GM18498 (cell line): ENCODE results near the gene NLRP4.

Source experiments
- ATAC-seq: cut with Tn5 transposase; IDR thresholded peaks from one replicate; pipeline ENCODE4 v1.9.1; 2021; ENCODE audit warnings: mild to moderate bottlenecking, moderate library complexity; ENCODE audit not compliant: unreplicated experiment

NLRP4 gene, protein sequence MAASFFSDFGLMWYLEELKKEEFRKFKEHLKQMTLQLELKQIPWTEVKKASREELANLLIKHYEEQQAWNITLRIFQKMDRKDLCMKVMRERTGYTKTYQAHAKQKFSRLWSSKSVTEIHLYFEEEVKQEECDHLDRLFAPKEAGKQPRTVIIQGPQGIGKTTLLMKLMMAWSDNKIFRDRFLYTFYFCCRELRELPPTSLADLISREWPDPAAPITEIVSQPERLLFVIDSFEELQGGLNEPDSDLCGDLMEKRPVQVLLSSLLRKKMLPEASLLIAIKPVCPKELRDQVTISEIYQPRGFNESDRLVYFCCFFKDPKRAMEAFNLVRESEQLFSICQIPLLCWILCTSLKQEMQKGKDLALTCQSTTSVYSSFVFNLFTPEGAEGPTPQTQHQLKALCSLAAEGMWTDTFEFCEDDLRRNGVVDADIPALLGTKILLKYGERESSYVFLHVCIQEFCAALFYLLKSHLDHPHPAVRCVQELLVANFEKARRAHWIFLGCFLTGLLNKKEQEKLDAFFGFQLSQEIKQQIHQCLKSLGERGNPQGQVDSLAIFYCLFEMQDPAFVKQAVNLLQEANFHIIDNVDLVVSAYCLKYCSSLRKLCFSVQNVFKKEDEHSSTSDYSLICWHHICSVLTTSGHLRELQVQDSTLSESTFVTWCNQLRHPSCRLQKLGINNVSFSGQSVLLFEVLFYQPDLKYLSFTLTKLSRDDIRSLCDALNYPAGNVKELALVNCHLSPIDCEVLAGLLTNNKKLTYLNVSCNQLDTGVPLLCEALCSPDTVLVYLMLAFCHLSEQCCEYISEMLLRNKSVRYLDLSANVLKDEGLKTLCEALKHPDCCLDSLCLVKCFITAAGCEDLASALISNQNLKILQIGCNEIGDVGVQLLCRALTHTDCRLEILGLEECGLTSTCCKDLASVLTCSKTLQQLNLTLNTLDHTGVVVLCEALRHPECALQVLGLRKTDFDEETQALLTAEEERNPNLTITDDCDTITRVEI

DNA sequence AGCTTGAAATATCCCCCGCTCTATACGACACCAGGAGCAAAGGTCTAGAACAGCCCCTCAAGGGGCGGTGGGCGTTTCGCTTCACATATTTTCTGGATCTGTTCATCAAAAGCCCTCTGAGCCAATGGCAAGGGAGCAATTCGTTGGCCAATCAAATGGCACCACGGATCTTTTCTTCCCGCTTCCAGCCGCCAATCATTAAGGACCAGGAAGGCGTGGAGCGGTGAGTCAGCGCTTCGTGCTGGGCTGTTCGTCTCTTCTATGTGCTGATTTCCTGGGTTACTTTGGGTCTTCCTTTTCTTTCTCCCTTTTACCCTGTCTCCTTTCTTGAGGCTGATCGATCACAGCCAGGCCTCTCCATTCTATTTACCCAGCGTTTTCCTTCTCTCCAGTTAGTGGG lies at the start of gene NLRP4:
TSS of gene NLRP4 (plus strand) at position 201 of the 400 bp plus-strand sequence. CDS start 15,541 bp downstream, outside the sequence.
- ATAC-seq = no peak

DNA sequence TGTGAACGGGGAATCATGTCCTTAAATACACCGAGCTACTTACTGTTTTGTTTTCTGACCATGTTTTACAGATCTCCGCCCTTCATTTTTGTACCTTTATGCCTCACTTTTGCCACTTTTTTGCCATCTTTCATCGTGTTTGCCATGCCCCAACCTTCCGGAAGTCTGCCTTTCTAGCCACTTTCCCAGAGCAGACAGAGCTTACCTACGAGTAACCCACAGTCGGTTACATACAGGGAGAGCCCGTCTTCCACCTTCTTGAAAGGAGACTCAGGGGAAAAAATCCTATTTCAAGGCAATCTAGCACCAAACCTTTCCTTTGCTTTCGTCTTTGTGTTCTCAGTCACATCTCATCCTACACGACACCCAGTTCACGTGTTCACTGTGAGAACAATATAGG lies 41.3 kb upstream of the NLRP4 start:
- no peak for ATAC-seq

DNA sequence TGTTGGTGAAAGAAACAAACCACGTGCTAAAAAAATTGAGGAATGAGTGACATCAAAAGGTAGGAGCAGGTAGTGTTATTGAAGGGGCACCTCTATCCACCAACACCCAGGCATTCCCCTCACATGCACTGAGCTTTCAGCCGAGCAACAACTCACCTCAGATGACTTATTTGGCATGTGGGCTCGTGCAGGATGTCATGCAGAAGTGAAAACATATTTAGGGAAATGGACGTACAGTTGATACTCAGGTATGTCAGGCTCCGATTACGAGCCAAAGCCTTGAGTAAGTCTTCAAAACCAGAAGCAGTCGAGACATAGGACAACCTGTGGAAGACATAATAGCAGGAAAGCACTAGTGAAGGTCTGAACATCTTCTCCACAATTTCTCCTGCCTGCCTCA lies 34.9 kb upstream of the NLRP4 start:
- ATAC-seq = no peak

DNA sequence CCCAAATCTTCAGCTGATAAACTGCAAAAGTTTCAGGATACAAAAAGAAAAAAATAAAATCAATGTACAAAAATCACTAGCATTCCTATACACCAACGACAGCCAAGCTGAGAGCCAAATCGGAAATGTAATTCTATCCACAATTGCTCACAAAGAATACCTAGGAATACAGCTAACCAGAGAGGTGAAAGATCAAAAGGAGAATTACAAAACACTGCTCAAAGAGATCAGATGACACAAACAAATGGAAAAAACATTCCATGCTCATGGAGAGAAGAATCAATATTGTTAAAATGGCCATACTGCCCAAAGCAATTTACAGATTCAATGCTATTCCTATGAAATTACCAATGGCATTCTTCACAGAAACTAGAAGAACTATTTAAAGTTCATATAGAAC lies 34.1 kb upstream of the NLRP4 start:
- ATAC-seq = no peak

DNA sequence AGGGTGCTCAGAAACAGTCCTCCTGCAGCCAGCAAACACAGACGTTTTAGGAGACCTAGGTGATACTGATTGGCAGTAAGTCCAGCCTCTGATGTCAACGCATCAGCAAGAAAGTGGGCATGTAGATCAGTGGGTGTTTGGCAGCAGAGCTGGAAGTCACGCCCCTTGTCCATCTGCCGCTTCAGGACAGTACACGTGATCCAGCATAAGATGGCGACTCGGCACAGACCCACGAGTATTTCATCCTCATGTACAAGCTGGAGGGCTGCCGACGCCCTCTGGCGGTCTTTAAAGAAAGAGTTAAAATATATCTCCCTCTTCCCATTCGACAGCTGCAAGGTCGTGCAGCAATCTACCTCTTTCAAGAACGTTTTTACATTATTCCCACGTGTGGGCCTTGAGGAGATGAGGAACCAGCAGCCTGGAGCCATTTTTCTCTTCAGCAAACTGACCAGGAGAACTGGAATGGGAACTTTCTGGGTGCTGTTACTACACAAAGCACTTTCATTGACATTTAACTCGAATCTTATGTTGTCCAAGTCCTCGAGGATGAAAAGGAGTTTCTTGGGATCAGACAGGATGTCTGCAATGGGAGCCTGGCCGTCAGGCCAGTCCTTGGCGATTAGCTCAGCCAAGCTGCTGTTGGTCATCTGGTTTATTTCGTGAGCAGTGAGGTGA lies 26.8 kb upstream of the NLRP4 start:
- ATAC-seq = no peak

DNA sequence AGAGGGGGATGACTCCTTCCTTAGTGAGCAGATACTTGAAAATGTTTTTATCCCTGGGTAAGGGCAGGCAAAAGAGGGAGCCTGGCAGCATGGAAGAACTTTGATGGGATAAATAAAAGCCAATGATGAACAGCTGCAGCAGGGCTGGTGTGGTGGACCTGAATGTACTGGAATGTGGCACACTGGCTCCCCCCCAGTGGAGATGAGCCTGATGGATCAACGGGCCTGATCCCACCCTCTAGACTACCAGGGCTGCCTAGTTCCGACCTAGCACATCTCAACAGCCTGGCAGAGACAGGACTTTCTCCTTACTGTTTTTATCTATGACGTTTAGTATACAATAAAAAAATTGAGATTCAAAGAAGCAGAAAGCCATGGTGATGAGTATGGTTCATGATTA lies 25.0 kb upstream of the NLRP4 start:
- no peak for ATAC-seq

DNA sequence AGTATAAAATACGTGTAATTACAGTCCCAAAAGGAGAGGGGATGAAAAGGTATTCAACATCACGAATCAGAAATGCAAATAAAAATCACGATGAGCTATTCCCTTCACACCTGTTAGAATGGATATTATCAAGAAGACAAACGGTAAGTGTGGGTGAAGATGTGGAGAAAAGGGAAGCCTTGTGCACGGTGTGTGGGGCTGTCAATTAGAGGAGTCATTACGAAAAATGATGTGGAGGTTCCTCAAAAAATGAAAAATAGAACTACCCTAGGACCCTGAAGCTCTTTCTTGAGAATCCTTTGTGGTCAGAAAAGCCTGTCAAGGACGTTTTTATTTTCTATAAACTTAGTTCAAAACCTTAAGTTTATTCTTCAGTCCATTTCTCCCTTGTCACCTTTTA lies 23.9 kb upstream of the NLRP4 start:
- no peak for ATAC-seq

DNA sequence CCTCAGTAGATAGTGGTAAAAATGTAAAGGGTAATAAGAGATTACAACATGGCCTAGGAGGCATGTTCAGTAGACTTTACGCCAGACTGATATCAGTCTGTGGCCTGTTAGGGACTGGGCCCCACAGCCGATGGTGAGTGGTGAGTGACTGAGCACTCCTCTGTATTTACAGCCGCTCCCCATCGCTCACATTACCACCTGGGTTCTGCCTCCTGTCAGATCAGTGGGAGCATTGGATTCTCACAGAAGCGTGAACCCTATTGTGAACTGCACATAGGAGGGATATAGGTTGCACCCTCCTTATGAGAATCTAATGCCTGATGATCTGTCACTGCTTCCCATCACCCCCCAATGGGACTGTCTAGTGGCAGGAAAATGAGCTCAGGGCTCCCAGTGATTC lies 22.4 kb upstream of the NLRP4 start:
- ATAC-seq = no peak

DNA sequence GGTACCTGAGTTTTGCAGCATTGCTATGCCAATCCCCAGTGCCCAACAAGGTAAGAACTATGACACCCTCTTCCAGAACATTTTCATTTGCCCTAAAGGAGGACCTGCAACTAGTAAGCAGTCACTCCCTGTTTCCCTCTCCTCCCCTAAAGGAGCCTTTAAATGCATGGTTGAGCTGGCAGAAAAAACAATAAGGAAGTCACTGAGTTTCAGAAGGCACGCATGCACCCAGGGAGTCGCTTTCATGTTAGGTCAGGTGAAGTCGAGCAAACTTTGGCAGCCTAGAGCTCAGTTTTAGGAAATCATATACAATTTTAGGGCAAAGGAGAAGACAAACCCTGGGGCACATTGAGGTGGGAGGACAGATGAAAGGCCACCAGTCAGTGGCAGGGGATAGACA lies 16.3 kb upstream of the NLRP4 start:
- ATAC-seq = no peak

DNA sequence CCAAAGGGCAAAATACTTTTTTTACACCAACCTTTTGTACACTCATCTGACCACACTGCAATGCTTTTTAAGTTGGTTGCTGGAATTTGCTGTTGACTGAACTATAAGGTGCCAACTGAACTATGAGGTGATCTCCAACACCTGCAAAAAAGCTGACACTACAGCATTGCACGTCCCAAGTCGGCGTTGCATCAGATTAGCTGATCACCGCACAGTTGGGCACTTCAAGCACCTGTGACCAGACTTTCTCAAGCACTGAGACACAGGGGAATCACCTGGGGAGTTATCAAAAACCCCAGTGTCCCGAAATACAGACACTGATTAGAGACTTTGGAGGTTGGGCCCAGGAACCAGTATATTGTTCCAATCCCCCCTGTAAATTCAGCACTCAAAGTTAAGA lies 5.7 kb upstream of the NLRP4 start:
- no peak for ATAC-seq

DNA sequence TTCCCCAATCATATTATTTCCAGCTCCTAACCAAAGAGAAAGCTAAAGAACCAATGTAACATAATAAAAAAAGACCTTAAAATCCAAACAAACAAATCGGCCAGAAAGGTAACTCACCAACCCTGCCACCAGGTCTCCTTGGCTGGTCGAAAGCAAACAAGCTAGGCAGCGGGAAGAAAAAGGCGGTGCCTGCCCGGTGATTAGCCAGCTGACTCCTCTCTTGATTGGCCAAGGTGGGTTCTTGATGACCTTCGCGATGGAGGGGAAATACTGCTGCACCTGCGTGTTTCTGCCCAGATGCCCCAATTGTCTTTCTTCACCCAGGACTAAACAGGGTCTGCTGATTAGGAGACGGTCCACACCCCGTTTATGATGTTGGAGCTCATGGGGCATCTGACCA lies 4.5 kb upstream of the NLRP4 start, which contains the start of gene NLRP11:
TSS of gene NLRP11 (minus strand) at position 154 of the 400 bp plus-strand sequence. CDS start 13,825 bp downstream, outside the sequence.
- ATAC-seq = no peak

DNA sequence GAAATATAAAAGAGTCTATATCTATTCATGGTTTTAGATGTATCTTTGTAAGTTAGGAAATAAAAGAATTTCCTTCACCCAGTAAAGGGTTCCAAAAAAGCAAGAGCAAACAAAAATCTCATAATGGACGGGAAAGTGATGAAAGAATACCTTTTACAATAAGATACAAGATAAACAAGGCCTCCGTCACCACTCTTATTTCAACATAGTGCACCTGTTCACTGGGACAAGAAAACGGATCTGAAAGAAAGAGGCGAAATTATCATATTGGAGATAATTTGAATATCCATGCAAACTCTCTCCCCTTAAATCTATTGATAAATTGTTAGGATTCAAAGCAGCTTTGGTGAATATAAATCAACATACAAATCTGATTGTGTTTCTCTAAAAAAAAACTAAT lies 3.7 kb upstream of the NLRP4 start:
- ATAC-seq = no peak

DNA sequence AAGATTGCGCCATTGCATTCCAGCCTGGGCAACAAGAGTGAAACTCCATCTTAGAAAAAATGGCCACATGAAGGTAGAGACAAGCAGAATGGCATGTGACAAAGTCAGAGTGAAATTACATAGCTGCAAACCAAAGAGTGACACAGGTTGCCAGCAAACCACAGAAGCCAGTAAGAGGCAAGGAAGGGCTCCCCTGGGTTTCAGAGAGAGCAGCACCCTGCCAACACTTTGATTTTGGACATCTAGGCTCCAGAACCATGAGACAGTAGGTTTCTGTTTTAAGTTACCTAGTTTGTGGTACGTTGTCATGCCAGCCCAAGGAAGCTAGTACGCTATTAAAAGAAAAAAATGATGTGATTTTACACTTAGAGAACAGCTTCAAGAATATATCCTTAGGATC lies 1.9 kb downstream of the NLRP4 start:
- no peak for ATAC-seq

DNA sequence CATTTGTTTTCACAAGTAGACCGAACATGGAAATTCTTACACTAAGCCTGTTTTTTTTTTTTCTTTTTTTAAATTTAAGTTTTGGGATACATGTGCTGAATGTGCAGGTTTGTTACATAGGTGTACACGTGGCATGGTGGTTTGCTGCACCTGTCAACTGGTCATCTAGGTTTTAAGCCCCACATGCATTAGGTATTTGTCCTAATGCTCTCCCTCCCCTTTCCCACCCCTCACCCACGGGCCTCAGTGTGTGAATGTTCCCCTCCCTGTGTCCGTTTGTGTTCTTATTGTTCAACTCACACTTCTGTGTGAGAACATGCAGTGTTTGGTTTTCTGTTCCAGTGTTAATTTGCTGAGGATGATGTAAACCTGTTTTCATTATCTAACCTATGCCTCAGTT lies 2.6 kb downstream of the NLRP4 start:
- no peak for ATAC-seq

DNA sequence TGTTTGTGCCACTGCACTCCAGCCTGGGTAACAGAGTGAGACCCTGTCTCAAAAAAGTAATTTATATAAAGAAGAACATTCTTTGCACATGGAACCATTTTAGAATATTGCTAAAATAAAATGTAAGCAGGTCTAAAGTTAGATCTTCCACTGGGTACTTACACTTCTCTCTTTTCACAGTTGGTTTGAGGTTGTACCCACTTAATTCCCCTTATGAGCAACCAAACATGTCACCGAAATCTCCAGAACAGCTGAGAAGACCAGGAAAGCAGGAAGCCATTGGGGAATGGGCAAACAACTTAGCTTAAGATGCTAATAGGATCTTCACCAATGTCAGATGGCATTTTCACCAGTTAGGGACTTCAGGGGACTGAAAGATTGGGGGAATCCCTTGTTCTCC lies 18.8 kb downstream of the NLRP4 start:
- no peak for ATAC-seq

DNA sequence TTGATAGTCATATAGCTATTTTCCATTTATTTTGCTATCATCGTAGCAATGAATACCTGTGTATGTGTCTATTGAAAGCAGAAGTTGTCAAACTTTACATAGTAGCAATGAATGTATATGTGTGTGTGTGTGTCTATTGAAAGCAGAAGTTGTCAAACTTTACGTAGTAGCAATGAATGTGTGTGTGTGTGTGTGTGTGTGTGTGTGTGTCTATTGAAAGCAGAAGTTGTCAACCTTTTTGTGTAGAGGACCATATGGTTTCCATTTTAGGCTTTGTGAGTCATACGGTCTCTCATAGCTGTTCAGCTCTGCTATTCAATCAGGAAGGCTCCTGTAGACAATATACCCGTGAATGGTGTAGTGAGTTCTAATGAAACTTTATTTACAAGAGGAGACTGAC lies 20.8 kb downstream of the NLRP4 start:
- ATAC-seq = no peak

DNA sequence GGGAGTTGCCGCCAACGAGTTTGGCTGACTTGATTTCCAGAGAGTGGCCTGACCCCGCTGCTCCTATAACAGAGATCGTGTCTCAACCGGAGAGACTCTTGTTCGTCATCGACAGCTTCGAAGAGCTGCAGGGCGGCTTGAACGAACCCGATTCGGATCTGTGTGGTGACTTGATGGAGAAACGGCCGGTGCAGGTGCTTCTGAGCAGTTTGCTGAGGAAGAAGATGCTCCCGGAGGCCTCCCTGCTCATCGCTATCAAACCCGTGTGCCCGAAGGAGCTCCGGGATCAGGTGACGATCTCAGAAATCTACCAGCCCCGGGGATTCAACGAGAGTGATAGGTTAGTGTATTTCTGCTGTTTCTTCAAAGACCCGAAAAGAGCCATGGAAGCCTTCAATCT lies 21.6 kb downstream of the NLRP4 start:
- no peak for ATAC-seq

DNA sequence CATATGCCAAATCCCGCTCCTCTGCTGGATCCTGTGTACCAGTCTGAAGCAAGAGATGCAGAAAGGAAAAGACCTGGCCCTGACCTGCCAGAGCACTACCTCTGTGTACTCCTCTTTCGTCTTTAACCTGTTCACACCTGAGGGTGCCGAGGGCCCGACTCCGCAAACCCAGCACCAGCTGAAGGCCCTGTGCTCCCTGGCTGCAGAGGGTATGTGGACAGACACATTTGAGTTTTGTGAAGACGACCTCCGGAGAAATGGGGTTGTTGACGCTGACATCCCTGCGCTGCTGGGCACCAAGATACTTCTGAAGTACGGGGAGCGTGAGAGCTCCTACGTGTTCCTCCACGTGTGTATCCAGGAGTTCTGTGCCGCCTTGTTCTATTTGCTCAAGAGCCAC lies 22.1 kb downstream of the NLRP4 start:
- ATAC-seq = no peak

DNA sequence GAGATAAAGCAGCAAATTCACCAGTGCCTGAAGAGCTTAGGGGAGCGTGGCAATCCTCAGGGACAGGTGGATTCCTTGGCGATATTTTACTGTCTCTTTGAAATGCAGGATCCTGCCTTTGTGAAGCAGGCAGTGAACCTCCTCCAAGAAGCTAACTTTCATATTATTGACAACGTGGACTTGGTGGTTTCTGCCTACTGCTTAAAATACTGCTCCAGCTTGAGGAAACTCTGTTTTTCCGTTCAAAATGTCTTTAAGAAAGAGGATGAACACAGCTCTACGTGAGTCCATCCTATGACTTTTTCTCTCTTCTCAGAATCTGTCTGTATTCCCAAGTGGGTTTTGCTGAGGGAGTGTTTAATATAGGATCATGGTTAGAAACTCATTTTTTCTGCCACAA lies 22.6 kb downstream of the NLRP4 start:
- no peak for ATAC-seq

DNA sequence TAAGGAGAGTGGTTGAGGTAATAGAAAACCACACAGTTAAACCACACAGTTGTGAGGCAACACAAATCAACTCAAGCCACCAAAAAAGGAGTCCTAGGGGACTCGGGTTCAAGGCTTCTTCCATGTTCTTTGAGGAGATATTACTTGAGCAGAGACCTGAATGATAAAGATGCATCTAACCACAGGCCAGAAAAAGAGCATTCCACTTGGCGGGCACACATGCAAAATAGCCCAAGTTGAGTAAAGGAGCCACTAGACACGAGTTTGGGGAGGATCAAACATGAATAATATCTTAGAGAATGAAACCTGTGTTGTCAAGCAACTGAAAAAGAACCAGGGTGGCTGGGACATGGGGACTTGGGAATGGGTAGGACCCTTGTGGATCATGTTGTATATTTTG lies 30.2 kb downstream of the NLRP4 start:
- ATAC-seq = no peak

DNA sequence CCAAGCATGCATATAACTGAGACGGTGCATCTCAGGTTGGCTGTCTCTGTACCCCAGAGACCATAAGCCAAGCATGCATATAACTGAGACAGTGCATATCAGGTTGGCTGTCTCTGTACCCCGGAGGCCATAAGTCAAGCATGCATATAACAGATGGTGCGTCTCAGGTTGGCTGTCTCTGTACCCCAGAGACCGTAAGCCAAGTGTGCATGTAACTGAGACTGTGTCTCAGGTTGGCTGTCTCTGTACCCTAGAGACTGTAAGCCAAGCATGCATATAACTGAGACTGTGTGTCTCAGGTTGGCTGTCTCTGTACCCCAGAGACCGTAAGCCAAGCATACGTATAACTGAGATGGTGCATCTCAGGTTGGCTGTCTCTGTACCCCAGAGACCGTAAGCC lies 30.8 kb downstream of the NLRP4 start:
- no peak for ATAC-seq
